Gastroesophageal sphincter (tissue), 4 donors: Measurements from ENCODE around the gene NFATC3. TPM values are rescaled to one million over a fixed set of nuclear protein-coding genes. Genes with fewer than 3 reads are reported as not detected.
A peak's percentile ranks its signal among the peaks of the same experiment; 100 is the strongest.

Experiments
- ATAC-seq: fragments of 150-250 bp; one replicate; pipeline ENCODE4 v1.9.1; 2016; ENCODE audit warnings: mild to moderate bottlenecking, moderate library complexity
- H3K27ac ChIP-seq, 4 donors: fragments of 200-600 bp; sonication (generic) in 3 of 4; 1 replicate in 3 of 4; 2 replicates in 1 of 4; pipeline ENCODE4 v1.5.1; 2016 to 2019
- H3K27me3 ChIP-seq: fragments of 200-600 bp; sonication (generic); one replicate; pipeline ENCODE4 v1.5.1; 2019
- H3K36me3 ChIP-seq, 2 donors: fragments of 200-600 bp; sonication (generic); one replicate each; pipeline ENCODE4 v1.5.1; 2019; ENCODE audit warnings: control low read depth in 1 of 2
- H3K4me1 ChIP-seq, 3 donors: fragments of 200-600 bp; sonication (generic); 1 replicate in 2 of 3; 2 replicates in 1 of 3; pipeline ENCODE4 v1.5.1; 2016 to 2019; ENCODE audit warnings: control low read depth in 2 of 3
- H3K4me3 ChIP-seq, 2 donors: fragments of 200-600 bp; sonication (generic); one replicate each; pipeline ENCODE4 v1.5.1; 2019; ENCODE audit warnings: mild to moderate bottlenecking in 1 of 2, moderate library complexity in 1 of 2
- H3K9me3 ChIP-seq, 3 donors: fragments of 200-600 bp; sonication (generic); one replicate each; pipeline ENCODE4 v1.5.1; 2017 to 2019; ENCODE audit warnings: control low read depth in 2 of 3
- CTCF ChIP-seq, 4 experiments: fragments of 200-600 bp in 2 of 4; fragments of 450-650 bp in 2 of 4; sonication (generic) in 1 of 4; IDR thresholded peaks; one replicate each; pipeline ENCODE4 v1.5.1; 2017 to 2019; ENCODE audit warnings: antibody characterized with exemption in 4 of 4, mild to moderate bottlenecking in 2 of 4, moderate library complexity in 2 of 4
- EP300 ChIP-seq: sonication (generic); formaldehyde crosslinking; IDR thresholded peaks from one replicate; pipeline ENCODE4 v1.6.1; 2017; ENCODE audit warnings: antibody characterized with exemption, mild to moderate bottlenecking
- POLR2A ChIP-seq, 2 donors: fragments of 450-650 bp; IDR thresholded peaks; one replicate each; pipeline ENCODE4 v1.6.1; 2017; ENCODE audit warnings: antibody characterized with exemption in 2 of 2, mild to moderate bottlenecking in 2 of 2, moderate library complexity in 1 of 2
- POLR2AphosphoS5 ChIP-seq: sonication (generic); formaldehyde crosslinking; IDR thresholded peaks from one replicate; pipeline ENCODE4 v1.6.1; 2017; ENCODE audit warnings: antibody characterized with exemption
- whole genome bisulfite sequencing, 2 donors: methylation state at CpG; one replicate each; pipeline ENCODE4 v1.1.5; 2018; ENCODE audit warnings: low coverage in 1 of 2; 5-methylcytosine and 5-hydroxymethylcytosine counted together
- total RNA-seq, 4 donors: library from RNA; depleted of rRNA; stranded (reverse); fragments of >200 nt; gene quantifications; one replicate each; pipeline ENCODE4 v1.1.0, GENCODE V29; 2016

The NFATC3 gene
- total RNA-seq, 4 donors from 2014 or later = 42.4 to 50.6 (median 49.3) TPM

- Histone ChIP-seq H3K36me3 (peaks cover 0 to 86% of the 10 kb centered on the region in 2 donors), H3K27ac (peak overlapping the region in 1 of 4 donors; percentile 63), H3K9me3 (no peaks in the 10 kb centered on the region), H3K4me1 (peaks cover 0 to 11% (median 7%) of the 10 kb centered on the region in 3 donors), H3K27me3 (no peaks in the 10 kb centered on the region), H3K4me3 (no peak overlapping the region)
- TF ChIP-seq POLR2AphosphoS5 = no peak
- TF ChIP-seq EP300 = no peak
- no peak for TF ChIP-seq POLR2A (IDR thresholded peaks at IDR 0.05)
- no peak for TF ChIP-seq CTCF (IDR thresholded peaks at IDR 0.05)
- ATAC-seq = no peak
- 78 to 100% methylated on average over 1 of the region's 1 CpG for WGBS, 2 donors
Measured at GRCh38 chr16:68071518-68071901, 13.7 kb upstream of the NFATC3 start.

DNA sequence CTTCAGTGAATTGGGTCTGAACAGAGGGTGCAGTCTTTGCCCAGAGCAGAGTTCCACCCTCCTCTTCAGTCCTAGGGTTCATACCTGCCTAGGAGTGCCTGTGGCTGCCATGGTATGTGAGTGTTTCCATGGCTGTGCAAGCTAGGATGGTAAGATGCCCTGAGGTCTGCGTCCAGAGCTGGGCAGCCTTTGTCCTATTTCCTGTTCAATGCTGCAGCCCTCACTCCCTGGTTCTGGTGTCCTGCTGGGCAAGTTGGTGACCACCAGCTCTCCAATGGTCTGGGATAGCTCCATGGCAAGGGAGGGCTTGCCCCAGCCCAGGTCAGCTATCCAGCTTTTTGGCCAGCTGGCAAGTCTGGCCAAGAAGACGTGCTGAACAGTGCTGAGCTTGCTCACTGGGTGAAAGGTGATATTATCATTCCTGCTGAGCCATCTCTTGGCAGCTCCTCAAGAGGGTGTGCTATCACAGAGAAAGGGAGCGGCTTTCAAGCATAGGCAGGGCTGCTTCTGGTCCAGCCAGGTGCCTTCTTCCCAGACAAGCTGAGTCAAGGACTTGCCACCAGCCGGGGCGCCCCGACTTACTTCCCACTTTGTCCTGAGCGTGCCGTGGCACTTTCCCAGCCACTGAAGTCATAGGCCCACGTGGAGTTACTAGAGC lies 13.0 kb upstream of the NFATC3 start:
- Histone ChIP-seq H3K27ac (peak overlapping the region in 2 of 4 donors; percentile 25 to 63), H3K4me3 (no peak overlapping the region), H3K36me3 (peaks cover 0 to 90% of the 10 kb centered on the region in 2 donors), H3K27me3 (no peaks in the 10 kb centered on the region), H3K4me1 (peaks cover 0 to 11% (median 7%) of the 10 kb centered on the region in 3 donors), H3K9me3 (no peaks in the 10 kb centered on the region)
- 0% methylated on average over 1 of the region's 9 CpGs; no CpG with 5 or more reads in 1 of the 2 donors for WGBS, 2 donors
- TF ChIP-seq EP300 (no peak), CTCF (IDR thresholded peaks at IDR 0.05) (no peak), POLR2A (IDR thresholded peaks at IDR 0.05) (no peak), POLR2AphosphoS5 (no peak)
- ATAC-seq = peak; percentile 39

DNA sequence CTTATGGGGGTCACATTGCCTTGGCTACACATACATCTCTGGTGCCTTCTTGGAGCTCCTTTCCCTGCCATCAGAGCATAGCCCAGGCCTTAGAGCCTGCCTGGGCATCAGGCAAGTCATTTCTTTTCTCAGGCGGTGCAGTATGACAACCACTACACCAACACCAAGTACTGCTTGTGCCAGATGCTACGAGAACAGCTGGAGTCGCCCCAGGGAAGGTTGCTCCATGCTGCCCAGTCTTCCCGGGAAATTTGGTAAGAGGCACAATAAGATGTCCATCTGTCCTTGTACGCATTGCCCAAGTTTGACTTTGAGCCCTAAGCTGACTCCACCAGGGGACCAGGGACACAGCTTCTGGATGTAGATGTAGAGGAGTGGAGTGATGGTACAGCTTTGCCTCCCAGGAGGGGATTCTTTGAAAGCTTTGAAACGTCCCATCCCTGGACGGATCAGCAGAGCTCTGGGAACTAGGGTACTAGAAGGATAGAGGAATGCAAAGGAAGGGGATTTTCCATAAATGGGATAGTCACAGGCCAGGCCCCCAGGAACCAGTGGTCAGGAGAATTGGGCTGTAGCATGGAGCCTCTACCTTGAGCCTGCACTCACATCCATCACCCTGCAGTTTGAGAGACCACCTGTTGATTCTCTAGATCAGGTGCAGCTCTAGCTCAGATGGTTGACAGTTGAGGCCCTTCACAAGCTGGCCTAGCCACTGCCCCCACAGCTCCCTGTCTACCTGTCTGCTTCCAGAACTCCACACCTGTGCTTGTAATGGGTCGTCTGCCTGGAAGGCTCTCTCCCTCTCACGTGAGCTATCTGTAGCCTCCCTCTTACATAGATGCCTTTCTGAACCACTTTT lies 11.0 kb upstream of the NFATC3 start:
- Histone ChIP-seq H3K4me1 (peaks cover 0 to 19% (median 6%) of the 10 kb centered on the region in 3 donors), H3K36me3 (peaks cover 0 to 100% of the 10 kb centered on the region in 2 donors), H3K4me3 (no peak overlapping the region), H3K9me3 (no peaks in the 10 kb centered on the region), H3K27ac (no peak overlapping the region), H3K27me3 (no peaks in the 10 kb centered on the region)
- ATAC-seq = no peak
- TF ChIP-seq CTCF (IDR thresholded peaks at IDR 0.05) = no peak
- no peak for TF ChIP-seq EP300
- TF ChIP-seq POLR2AphosphoS5 = no peak
- no peak for TF ChIP-seq POLR2A (IDR thresholded peaks at IDR 0.05)
- 89 to 90% methylated on average over 3 of the region's 9 CpGs for WGBS, 2 donors

GRCh38 chr16:68074850-68075555 lies 10.2 kb upstream of the NFATC3 start:
- Histone ChIP-seq H3K27me3 (no peaks in the 10 kb centered on the region), H3K9me3 (no peaks in the 10 kb centered on the region), H3K27ac (no peak overlapping the region), H3K4me1 (peaks cover 0 to 21% (median 5%) of the 10 kb centered on the region in 3 donors), H3K36me3 (peaks cover 0 to 95% of the 10 kb centered on the region in 2 donors), H3K4me3 (no peak overlapping the region)
- no peak for ATAC-seq
- TF ChIP-seq CTCF (IDR thresholded peaks at IDR 0.05) (no peak), EP300 (no peak)
- 100% methylated on average over 2 of the region's 6 CpGs; no CpG with 5 or more reads in 1 of the 2 donors for WGBS, 2 donors
